Epithelial cell of esophagus (primary cell): Measurements from ENCODE around the gene LEF1.

ENCODE experiments used
- DNase-seq: peaks from one replicate; pipeline ENCODE4 v3.0.0; 2010; ENCODE audit warnings: low read depth
- H3K4me3 ChIP-seq: 2 replicates; pipeline ENCODE4 v1.5.1; 2011; ENCODE audit warnings: mild to moderate bottlenecking, low read length, control low read depth
- TF ChIP-seq, protein P1 (sequence below): IDR thresholded peaks from 2 replicates; pipeline ENCODE4 v1.5.1; 2011; ENCODE audit warnings: low read depth, mild to moderate bottlenecking, low read length, control low read depth, inconsistent platforms; ENCODE audit not compliant: insufficient read depth; ENCODE audit errors: missing control alignments

LEF1 gene

DNA sequence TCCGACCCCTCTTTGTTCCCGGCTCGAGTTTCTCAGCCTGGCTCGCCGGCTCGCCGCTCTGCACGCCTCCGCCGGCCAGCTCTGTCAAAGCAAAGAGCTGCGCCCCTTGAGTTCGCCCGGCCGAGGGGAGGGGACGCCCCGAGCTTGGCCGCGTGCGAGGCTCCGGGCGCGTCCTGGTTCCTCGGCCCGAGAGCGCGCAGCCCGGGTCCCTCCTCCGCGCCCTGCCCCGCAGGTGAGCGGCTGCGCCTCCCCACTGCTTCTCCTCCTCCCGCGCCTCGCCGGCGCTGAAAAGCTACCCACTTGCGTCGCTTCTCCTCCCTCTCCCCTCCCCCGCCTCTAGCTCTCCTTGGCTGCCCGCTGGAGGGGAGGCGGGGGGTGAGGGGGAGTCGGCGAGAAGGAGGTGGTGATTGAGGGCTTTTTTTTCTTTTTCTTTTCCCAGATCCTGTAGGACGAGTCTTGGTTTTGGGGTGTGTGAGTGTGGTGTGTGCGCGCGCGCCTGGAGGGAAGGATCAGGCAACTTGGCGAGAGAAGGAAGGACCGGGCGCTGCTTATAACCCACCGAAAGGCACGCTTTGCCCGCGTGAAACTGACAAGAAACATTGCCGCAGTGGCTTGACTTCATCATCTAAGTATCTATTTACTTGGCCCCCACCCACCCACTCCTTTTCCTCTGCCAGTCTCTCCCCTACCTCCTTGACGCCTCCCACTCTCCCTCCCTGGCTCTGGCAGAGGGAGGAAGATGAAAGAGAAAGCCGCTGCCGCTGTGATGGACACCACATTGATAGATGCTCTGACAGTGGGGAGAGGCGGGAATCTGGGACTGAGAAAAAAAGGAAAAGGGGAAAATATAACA is at the start of gene LEF1:
LEF1 (minus strand) TSS at position 262 of the 853 bp plus-strand sequence. CDS start 1,165 bp downstream, outside the sequence.
- TF ChIP-seq, protein P1, sequence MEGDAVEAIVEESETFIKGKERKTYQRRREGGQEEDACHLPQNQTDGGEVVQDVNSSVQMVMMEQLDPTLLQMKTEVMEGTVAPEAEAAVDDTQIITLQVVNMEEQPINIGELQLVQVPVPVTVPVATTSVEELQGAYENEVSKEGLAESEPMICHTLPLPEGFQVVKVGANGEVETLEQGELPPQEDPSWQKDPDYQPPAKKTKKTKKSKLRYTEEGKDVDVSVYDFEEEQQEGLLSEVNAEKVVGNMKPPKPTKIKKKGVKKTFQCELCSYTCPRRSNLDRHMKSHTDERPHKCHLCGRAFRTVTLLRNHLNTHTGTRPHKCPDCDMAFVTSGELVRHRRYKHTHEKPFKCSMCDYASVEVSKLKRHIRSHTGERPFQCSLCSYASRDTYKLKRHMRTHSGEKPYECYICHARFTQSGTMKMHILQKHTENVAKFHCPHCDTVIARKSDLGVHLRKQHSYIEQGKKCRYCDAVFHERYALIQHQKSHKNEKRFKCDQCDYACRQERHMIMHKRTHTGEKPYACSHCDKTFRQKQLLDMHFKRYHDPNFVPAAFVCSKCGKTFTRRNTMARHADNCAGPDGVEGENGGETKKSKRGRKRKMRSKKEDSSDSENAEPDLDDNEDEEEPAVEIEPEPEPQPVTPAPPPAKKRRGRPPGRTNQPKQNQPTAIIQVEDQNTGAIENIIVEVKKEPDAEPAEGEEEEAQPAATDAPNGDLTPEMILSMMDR: no peak
- H3K4me3 ChIP-seq: peak within 1 kb of the TSS; percentile 48
- peak; percentile 52 for DNase-seq

DNA sequence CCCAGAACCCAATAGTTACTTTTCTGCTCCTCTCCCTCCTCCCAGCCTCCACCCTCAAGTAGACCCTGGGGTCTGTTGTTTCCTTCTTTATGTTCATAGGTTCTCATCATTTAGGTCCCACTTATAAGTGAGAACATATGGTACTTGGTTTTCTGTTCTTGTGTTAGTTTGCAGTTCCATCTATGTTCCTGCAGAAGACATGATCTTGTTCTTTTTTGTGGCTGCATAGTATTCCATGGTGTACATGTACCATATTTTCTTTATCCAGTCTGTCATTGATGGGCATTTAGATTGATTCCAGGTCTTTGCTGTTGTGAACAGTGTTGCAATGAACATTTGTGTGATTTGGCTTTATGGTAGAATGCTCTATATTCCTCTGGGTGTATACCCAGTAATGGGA is 47.8 kb upstream of the LEF1 start:
- no peak for DNase-seq
- TF ChIP-seq, protein P1: no peak

DNA sequence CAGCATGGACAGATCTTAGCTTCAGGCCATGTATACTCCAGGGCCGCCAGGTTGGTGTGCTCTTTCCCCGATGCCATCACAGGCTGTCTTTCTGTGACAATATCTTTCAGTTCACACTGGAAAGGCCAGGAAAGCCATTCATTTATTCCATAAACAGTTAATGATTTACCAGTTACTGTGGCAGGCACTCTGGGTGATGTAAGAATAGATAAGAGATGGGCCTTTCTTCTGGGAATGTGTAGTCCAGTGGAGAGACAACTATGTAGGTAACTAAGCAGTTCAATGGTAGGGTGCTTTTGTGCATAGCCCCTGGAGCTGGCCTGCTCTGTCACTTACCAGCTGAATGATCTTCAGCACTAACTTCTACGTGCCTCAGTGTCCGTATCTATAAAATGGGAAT is 46.3 kb upstream of the LEF1 start:
- H3K4me3 ChIP-seq: no peak overlapping the region
- TF ChIP-seq, protein P1: no peak
- no peak for DNase-seq

More for the DNA sequence above, 47.8 kb upstream of the LEF1 start:
- H3K4me3 ChIP-seq: no peak overlapping the region

DNA sequence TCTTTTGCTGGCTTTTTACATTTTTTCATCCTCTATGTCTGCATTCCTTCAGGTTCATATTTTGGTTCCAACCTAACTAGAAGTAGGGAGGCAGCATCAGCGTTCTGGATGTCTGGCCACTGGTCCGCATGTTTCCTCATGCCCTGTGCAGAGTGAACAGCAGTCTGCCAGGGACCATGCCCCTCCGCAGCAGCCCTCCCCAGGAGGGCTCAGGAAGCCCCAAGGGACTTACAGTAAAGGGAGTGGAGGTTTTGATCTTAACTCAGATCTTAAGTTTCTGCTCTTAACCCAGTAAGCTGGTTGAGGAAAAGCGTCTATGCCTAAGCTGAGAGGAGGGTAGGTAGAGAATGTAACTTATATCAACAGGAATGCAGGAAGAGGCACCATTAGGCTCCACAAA is 45.0 kb upstream of the LEF1 start:
- no peak overlapping the region for H3K4me3 ChIP-seq
- TF ChIP-seq, protein P1: no peak
- no peak for DNase-seq

DNA sequence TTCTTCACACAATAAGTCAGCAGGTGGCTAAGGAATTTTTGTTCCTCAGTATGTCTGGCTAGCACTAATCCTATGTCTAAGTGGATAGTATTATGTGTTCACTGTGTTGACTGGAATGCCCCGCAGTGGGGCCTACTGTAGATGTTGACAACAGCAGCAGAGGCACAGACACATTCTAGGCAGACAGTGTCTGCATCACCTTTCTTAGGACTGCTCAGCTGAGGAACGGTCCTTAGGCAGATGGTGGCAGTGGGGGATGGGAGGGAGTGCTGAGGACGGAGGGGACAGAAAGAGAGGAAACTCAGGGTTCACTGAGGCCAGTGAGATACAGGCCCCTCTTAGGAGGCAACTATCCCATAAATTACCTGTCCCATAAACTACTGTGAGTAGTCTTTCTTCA is 44.6 kb upstream of the LEF1 start:
- TF ChIP-seq, protein P1: no peak
- H3K4me3 ChIP-seq: no peak overlapping the region
- DNase-seq: no peak

DNA sequence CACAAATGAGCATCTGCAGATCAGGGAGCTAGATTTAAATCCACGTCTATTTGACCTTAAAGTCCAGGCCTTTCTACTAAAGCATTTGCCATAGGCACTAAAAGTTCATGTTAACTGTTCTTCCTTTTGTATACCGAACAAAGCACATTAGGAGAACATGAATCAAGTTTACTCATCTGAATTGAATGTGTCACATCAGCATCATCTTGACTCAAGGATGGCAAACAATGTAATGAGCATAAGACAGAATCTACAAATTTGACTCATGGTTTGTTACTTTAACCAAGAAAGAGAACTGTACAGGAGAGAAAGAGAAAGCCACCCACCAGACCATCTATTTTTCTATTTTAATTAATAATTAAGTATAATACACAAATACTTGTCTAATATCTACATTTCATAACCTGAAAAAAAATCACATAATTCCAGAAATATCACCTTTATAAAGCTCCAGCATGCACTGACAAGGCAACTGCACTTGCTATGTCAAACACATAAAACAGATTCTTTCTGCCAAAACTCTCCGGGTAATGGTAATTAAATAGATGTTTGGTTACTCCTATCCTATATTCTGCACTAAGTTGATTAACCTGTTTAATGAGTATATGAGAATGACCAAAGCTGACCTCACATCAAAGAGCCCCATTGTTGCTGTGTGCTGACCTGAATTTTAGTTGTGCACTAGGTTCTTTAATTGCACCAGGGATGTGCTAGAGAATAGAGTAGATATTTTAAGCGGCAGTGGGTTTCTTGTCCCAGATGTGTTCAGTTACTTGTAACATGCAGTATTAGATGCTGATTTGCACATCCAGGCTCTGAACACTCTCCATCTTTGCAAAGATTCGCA is 42.5 kb upstream of the LEF1 start:
- H3K4me3 ChIP-seq: no peak overlapping the region
- TF ChIP-seq, protein P1: no peak
- DNase-seq: peak; percentile 79
